Fibroblast of lung (primary cell): ENCODE data around the gene SLC16A9. TPM values are rescaled to one million over a fixed set of nuclear protein-coding genes. Genes with fewer than 3 reads are reported as not detected.

Source experiments
- DNase-seq, 2 donors: peaks; one replicate each; pipeline versions ENCODE4 v3.0.0 to v3.0.0-alpha.2; 2010; ENCODE audit warnings: low read depth in 2 of 2
- H2AFZ ChIP-seq: 2 replicates; pipeline ENCODE4 v1.5.1; 2012; ENCODE audit warnings: low read length, control low read depth, inconsistent platforms
- H3K27ac ChIP-seq: 2 replicates; pipeline ENCODE4 v1.5.1; 2011; ENCODE audit warnings: low read length, control low read depth; ENCODE audit not compliant: insufficient read depth
- H3K27me3 ChIP-seq: 2 replicates; pipeline ENCODE4 v1.5.1; 2011; ENCODE audit warnings: mild to moderate bottlenecking, low read length; ENCODE audit not compliant: control insufficient read depth, insufficient read depth
- H3K36me3 ChIP-seq: 2 replicates; pipeline ENCODE4 v1.5.1; 2011; ENCODE audit warnings: low read length; ENCODE audit not compliant: control insufficient read depth, insufficient read depth
- H3K4me1 ChIP-seq: 2 replicates; pipeline ENCODE4 v1.5.1; 2011; ENCODE audit warnings: low read length; ENCODE audit not compliant: control insufficient read depth, insufficient read depth; ENCODE audit errors: extremely low read depth
- H3K4me2 ChIP-seq: 2 replicates; pipeline ENCODE4 v1.5.1; 2011; ENCODE audit warnings: low read length, control low read depth; ENCODE audit not compliant: insufficient read depth; ENCODE audit errors: extremely low read depth
- H3K4me3 ChIP-seq, 4 experiments: fragments of 200-600 bp in 1 of 4; sonication (generic) in 1 of 4; replicated peaks in 1 of 4; 2 replicates each; pipeline ENCODE4 v1.5.1; 2011 to 2016; ENCODE audit warnings: low read length in 4 of 4, low read depth in 3 of 4, mild to moderate bottlenecking in 3 of 4, control low read depth in 2 of 4, inconsistent platforms in 1 of 4, mixed read lengths in 1 of 4; ENCODE audit not compliant: insufficient read depth in 1 of 4; ENCODE audit errors: control extremely low read depth in 1 of 4
- H3K79me2 ChIP-seq: 2 replicates; pipeline ENCODE4 v1.5.1; 2012; ENCODE audit warnings: mild to moderate bottlenecking, low read length, inconsistent platforms; ENCODE audit not compliant: control insufficient read depth, insufficient read depth
- H3K9ac ChIP-seq: 2 replicates; pipeline ENCODE4 v1.5.1; 2011; ENCODE audit warnings: mild to moderate bottlenecking, low read length, control low read depth; ENCODE audit not compliant: insufficient read depth
- H3K9me3 ChIP-seq: 2 replicates; pipeline ENCODE4 v1.5.1; 2012; ENCODE audit warnings: low read depth, low read length; ENCODE audit not compliant: control insufficient read depth, insufficient read depth
- H4K20me1 ChIP-seq: 2 replicates; pipeline ENCODE4 v1.5.1; 2011; ENCODE audit warnings: low read length; ENCODE audit not compliant: control insufficient read depth, insufficient read depth; ENCODE audit errors: extremely low read depth
- CTCF ChIP-seq, 2 donors: IDR thresholded peaks in 1 of 2; conservative IDR thresholded peaks in 1 of 2; 1 replicate in 1 of 2; 2 replicates in 1 of 2; pipeline ENCODE4 v1.5.1; 2011 to 2012; ENCODE audit warnings: low read length in 2 of 2, control low read depth in 1 of 2, inconsistent platforms in 1 of 2, low read depth in 1 of 2, mild to moderate bottlenecking in 1 of 2
- EZH2 ChIP-seq: IDR thresholded peaks from 2 replicates; pipeline ENCODE4 v1.5.1; 2012; ENCODE audit warnings: low read length, control low read depth, mild to moderate bottlenecking; ENCODE audit errors: missing control alignments
- polyA plus RNA-seq, 2 donors: library from polyadenylated mRNA; depleted of rRNA in 1 of 2; stranded (reverse) in 1 of 2; unstranded in 1 of 2; fragments of >200 nt; gene quantifications; 2 replicates each; pipeline ENCODE4 v1.2.1, GENCODE V29; 2011 to 2012; ENCODE audit warnings: missing spikeins in 1 of 2
- total RNA-seq: library from RNA; depleted of rRNA; stranded (reverse); fragments of >200 nt; gene quantifications from 2 replicates; pipeline ENCODE4 v1.2.1, GENCODE V29; 2014

SLC16A9 gene
- total and polyA plus RNA-seq, 2 donors (not counting 1 experiment from before 2014, with no cell fraction given) = 0.08 to 0.66 TPM

DNA sequence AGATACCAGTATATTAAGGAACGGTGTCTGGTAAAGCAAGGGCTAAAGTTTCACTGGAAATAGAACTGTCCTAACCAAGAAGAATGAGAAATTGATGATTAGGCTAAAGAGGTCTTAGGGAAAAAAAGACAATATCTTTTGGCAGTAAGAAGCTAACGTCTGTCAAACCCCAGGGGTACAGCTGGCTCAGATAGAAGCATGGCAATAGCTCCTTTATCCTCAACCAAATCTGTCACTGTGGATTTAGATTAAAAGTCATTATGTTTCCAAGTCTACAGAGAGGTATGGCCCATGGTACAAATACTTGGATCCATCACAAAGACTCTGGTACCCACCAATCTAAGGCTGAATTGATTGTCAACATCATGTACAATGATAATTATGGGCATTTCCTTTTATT lies 8.6 kb upstream of the SLC16A9 start:
- H3K9ac ChIP-seq = no peak overlapping the region
- no peak for TF ChIP-seq CTCF (conservative IDR thresholded peaks at IDR 0.05 in 1 of 2, IDR thresholded peaks at IDR 0.05 in 1 of 2; ENCODE audit: low read depth in 1 of 2, low read length in 2 of 2)
- no peak for TF ChIP-seq EZH2
- DNase-seq = no peak
- no peak overlapping the region for H2AFZ ChIP-seq
- no peak overlapping the region for H3K4me2 ChIP-seq
- H3K27me3 ChIP-seq = peaks cover 3% of the 10 kb centered on the region
- H4K20me1 ChIP-seq = no peaks in the 10 kb centered on the region
- H3K27ac ChIP-seq = no peak overlapping the region
- H3K4me3 ChIP-seq = no peak overlapping the region
- H3K4me1 ChIP-seq = no peaks in the 10 kb centered on the region
- no peaks in the 10 kb centered on the region for H3K36me3 ChIP-seq
- H3K9me3 ChIP-seq = no peaks in the 10 kb centered on the region
- H3K79me2 ChIP-seq = no peaks in the 10 kb centered on the region

DNA sequence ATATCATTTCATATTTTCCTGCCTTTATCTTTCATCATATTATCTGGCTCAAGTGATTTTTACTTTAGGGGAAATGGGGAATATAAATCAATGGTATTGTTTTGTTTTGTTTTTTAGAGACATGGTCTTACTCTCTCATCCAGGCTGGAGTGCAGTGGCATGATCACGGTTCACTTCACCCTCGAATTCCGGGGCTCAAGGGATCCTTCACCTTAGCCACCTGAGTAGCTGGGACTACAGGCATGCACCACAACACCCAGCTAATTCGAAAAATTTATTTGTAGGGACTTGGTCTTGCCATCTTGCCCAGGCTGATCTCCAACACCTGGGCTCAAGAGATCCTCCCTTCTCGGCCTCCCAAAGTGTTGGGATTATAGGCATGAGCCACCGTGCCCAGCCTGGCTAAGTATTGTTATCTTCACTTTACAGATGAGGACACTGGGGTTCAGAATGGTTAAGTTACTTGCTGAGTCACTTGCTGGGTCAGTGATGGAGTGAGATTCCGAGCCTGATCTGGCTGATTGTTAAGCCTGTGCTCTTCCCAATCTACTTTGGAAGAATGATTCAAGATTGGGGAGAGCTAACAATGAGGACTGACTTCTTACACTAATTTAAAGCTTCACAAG lies 3.7 kb upstream of the SLC16A9 start:
- no peak overlapping the region for H3K27ac ChIP-seq
- no peak for DNase-seq
- H3K27me3 ChIP-seq = peaks cover 27% of the 10 kb centered on the region
- H3K9ac ChIP-seq = no peak overlapping the region
- no peak overlapping the region for H3K4me3 ChIP-seq
- TF ChIP-seq EZH2 (no peak), CTCF (conservative IDR thresholded peaks at IDR 0.05 in 1 of 2, IDR thresholded peaks at IDR 0.05 in 1 of 2; ENCODE audit: low read depth in 1 of 2, low read length in 2 of 2) (no peak)
- H3K9me3 ChIP-seq = no peaks in the 10 kb centered on the region
- H2AFZ ChIP-seq = no peak overlapping the region
- no peaks in the 10 kb centered on the region for H3K79me2 ChIP-seq
- no peak overlapping the region for H3K4me2 ChIP-seq
- H3K4me1 ChIP-seq = no peaks in the 10 kb centered on the region
- H3K36me3 ChIP-seq = no peaks in the 10 kb centered on the region
- no peaks in the 10 kb centered on the region for H4K20me1 ChIP-seq

DNA sequence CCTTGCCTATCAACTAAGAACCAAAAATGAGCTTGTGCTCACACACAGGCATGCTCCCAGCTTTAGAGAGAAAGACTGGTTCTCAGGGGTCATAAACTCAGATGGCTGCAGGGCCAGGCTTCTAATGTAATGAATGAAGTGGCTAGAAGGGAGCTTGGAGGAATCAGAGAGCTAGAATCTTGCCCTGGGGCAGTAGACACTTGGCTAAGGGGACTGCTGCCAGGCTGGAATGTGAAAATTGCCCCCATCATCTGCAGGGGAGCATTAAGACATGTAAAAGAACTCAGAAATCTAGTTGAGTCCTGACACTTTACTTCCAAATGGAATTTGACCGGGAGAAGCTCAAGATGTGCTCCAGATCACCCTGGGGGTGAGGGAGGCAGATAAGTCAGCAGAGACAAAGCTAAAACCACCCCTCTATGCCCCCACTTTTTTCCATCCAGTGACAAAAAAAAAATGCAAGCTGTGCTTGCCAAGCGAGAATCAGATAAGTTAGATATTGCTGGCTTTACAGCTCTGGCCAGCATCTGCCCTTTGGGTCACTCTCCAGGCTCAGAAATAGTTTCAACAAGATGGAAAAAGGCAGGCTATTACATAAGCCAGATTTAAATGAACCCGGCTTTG lies 2.3 kb upstream of the SLC16A9 start:
- H3K9ac ChIP-seq = no peak overlapping the region
- TF ChIP-seq EZH2 = no peak
- TF ChIP-seq CTCF (conservative IDR thresholded peaks at IDR 0.05 in 1 of 2, IDR thresholded peaks at IDR 0.05 in 1 of 2; ENCODE audit: low read depth in 1 of 2, low read length in 2 of 2) = no peak
- no peaks in the 10 kb centered on the region for H3K36me3 ChIP-seq
- no peak overlapping the region for H3K4me2 ChIP-seq
- H3K4me3 ChIP-seq = no peak overlapping the region
- no peaks in the 10 kb centered on the region for H4K20me1 ChIP-seq
- no peak overlapping the region for H2AFZ ChIP-seq
- H3K9me3 ChIP-seq = no peaks in the 10 kb centered on the region
- DNase-seq = no peak
- H3K4me1 ChIP-seq = no peaks in the 10 kb centered on the region
- no peak overlapping the region for H3K27ac ChIP-seq
- peaks cover 27% of the 10 kb centered on the region for H3K27me3 ChIP-seq
- H3K79me2 ChIP-seq = no peaks in the 10 kb centered on the region
